NCI-H524 treated with DMSO at 0.1 percent for 48 hours (cell line): Measurements from ENCODE around the gene POLRMT.
"Not testable (repeated sequence)": the region's sequence is repeated elsewhere in the genome, so short reads cannot be mapped to it uniquely, and the experiment has no call there.

Experiments used
- DNase-seq: peaks from one replicate; lab custom pipeline; 2025; lab: John Stamatoyannopoulos, UW

POLRMT gene

GRCh38 chr19:633068-633785, at the start of gene POLRMT:
Gene POLRMT, minus strand, starts transcription at chr19:633537. Its CDS starts 25 bp downstream, at chr19:633512.
- peak; percentile 89 for DNase-seq

GRCh38 chr19:682678-683320, 49.5 kb upstream of the POLRMT start:
- no peak for DNase-seq

DNA sequence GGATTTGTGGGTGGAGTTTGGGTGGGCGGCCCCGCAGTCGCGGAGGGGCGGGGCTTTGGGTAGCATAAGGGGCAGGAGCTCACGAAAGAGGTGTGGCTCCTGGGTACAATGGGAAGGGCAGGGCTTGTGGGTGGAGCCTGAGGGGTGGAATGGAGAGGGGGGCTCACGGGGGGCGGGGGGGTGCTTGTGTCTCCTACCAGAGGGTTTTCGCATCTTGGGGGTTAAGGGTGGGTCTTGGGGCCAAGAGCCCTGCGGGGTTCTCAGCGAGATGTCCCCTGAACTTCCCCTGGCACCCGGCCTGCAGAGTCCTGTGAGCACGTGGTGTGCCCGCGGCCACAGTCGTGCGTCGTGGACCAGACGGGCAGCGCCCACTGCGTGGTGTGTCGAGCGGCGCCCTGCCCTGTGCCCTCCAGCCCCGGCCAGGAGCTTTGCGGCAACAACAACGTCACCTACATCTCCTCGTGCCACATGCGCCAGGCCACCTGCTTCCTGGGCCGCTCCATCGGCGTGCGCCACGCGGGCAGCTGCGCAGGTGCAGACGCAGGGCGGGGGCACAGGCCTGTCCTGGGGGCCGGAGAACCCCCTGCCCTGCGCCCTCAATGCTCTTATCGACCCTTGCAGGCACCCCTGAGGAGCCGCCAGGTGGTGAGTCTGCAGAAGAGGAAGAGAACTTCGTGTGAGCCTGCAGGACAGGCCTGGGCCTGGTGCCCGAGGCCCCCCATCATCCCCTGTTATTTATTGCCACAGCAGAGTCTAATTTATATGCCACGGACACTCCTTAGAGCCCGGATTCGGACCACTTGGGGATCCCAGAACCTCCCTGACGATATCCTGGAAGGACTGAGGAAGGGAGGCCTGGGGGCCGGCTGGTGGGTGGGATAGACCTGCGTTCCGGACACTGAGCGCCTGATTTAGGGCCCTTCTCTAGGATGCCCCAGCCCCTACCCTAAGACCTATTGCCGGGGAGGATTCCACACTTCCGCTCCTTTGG, 48.0 kb upstream of the POLRMT start:
- no peak for DNase-seq

DNA sequence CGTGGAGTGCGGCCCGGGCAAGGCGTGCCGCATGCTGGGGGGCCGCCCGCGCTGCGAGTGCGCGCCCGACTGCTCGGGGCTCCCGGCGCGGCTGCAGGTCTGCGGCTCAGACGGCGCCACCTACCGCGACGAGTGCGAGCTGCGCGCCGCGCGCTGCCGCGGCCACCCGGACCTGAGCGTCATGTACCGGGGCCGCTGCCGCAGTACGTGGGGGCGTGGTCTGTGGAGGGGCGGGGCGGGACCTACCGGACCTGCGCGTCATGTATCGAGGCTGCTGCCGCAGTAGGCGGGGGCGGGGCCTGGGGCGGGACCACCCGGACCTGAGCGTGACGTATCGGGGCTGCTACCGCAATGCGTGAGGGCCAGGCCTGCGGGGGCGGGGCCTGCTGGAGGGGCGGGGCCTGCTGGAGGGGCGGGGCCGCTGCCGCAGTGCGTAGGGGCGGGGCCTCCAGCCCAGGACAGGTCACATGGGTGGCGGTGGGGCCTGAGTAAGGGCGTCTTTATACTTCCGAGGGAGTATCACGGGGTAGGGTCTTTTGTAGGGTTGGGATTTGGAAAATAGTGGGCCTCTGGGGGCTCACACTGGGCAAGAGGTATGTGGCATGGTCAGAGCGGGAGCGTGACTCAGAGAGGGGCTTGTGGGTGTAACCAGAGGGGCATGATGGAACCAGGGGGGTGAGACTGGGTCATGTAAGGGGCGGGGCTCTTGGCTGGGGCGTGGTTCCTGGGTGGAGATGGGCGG, 47.1 kb upstream of the POLRMT start:
- DNase-seq: peak; percentile 57

DNA sequence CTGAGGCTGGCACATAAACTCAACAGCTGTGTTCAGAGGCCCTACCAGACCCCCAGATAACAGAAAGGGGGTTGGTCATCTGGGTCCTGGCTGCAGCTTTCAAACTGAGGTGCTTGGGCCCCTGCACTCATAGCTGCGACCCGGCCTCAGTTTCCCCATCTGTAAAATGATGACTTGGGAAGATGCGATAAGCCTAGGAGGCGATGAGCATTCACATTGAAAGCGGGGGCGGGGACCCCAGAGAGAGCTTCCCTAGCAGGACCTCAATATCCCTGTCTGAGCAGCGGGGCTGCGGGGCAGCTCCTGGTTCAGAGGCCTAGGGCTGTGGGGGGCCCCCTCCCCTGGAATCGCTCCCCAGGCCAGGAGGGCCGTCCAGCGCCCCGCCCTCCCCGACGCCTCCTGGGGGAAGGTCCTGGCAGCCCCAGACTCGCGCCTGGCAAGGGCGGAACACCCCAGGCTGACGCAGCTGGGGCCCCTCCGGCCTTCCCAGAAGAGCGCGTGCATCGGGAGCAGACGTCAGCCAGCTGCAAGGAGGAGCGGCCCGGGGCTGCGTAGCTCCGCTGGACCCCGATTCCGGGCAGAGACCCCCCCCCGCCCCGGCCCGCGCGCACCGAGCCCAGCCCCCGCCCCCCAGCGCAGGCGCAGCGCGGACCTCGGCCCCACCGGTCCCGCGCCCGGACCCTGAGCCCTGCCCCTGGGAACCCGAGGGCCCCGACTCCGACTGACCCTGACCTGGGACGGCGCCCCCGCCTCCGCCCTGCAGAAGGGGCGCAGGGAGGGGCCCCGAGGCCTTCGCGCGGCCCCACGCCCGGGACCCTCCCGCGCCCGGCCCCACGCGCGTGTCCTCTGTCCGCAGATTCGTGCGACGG, 46.3 kb upstream of the POLRMT start:
- DNase-seq: no peak

GRCh38 chr19:678791-679388, 45.6 kb upstream of the POLRMT start:
- DNase-seq: no peak

DNA sequence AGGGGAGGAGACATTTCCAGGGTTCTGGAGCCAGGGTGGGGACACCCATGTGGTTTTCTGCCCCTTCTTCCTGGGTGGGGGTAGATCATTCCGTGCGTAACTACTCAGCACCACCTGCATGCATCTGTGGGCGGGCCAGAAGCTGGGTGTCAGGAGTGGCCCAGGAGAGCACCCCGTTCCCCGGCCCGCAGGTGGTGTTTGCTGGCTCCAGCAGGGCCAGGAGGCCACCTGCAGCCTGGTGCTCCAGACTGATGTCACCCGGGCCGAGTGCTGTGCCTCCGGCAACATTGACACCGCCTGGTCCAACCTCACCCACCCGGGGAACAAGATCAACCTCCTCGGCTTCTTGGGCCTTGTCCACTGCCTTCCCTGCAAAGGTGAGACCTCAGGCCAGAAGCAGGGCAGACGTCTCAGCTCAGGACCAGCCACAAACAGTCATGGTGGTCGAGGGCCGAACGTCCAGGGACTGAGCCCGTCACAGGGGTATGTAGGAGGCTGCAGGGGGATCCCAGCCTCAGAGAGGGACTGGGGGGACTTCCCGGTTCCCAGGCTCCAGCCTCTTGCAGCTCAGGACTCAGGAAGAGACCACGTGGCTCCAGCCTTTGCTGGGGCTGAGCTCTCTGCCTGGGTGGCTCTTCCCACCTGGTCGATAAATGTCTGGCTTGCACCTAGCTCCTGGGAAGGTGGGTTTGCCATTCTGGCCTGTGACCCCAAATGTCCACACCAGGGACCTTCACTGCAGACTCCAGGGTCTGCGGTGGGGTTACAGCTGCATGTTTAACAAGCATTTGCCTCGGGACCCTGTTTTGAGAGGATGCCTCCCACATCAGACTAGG, 44.5 kb upstream of the POLRMT start:
- DNase-seq: no peak

- no peak for DNase-seq
Measured at GRCh38 chr19:677201-677600, 43.9 kb upstream of the POLRMT start.

GRCh38 chr19:676339-677105, 43.2 kb upstream of the POLRMT start, which contains the start of gene FSTL3:
Gene FSTL3, plus strand, starts transcription at chr19:676392. Its CDS starts 32 bp downstream, at chr19:676424.
- no peak for DNase-seq

DNA sequence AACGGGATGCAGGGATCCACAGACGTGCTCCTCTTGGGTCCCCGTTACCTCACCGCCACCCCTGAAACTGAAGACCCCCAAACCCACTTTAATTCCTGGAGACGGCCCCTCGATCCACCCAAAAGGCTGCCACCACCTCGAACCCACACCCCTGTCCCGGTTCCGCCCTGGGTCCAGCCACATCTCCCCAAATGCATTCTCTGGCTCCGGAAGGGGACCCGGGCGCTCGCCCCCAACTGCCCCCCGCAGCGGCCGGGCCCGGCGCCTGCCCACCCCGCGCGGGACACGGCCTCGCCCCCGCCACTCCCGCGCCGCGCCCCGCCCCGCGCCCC, 42.6 kb upstream of the POLRMT start:
- no peak for DNase-seq

- no peak for DNase-seq
Measured at GRCh38 chr19:674282-675151, 41.2 kb upstream of the POLRMT start.

GRCh38 chr19:670609-671075, 37.3 kb upstream of the POLRMT start:
- DNase-seq: no peak

DNA sequence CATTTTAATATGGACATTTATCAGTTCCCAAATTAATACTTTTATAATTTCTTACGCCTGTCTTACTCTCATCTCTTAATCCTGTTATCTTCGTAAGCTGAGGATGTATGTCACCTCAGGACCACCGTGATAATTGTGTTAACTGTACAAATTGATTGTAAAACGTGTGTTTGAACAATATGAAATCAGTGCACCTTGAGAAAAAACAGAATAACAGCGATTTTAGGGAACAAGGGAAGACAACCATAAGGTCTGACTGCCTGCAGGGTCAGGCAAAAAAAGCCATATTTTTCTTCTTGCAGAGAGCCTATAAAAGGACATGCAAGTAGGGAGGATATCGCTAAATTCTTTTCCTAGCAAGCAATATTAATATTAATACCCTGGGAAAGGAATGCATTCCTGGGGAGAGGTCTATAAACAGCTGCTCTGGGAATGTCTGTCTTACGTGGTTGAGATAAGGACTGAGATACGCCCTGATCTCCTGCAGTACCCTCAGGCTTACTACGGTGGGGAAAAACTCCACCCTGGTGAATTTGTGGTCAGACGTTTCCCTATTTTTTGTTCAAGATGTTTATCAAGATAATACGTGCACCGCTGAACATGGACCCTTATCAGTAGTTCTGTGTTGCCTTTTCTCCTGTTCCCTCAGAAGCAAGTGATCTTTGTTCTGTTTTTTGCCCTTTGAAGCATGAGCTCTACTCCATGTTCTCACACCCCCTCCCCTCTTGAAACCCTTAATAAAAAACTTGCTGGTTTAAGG, 35.5 kb upstream of the POLRMT start:
- not testable (repeated sequence) for DNase-seq

GRCh38 chr19:666985-667573, 33.7 kb upstream of the POLRMT start:
- DNase-seq: not testable (repeated sequence)

GRCh38 chr19:664913-665443, 31.6 kb upstream of the POLRMT start:
- DNase-seq: peak; percentile 30

DNA sequence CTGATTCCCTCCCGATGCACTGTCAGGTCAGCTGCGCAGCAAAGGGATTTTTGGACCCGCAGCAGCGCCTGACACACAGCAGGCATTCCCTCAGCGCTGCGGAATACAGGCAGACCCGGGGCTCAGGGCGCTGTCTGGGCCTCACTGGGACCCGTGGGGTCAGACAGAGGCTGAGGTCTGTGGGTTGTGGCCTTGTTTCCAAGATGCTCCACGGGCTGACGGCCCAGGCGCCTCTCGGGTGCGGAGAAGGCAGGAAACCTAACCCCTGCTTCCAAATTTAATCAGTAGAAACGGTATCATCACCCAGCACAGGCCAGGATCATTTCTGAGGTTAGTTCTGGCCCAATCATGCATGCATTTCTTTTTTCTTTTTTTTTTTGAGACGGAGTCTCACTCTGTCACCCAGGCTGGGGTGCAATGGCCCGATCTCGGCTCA, 30.4 kb upstream of the POLRMT start:
- DNase-seq: no peak
